GM18508 (cell line): ENCODE results near the gene FAM174B.

ENCODE experiments used
- ATAC-seq: cut with Tn5 transposase; IDR thresholded peaks from one replicate; pipeline ENCODE4 v1.9.1; 2021; ENCODE audit warnings: moderate number of reproducible peaks; ENCODE audit not compliant: insufficient read depth, unreplicated experiment

FAM174B gene

GRCh38 chr15:92603743-92604470 lies 51.7 kb downstream of the FAM174B start:
- ATAC-seq, result no peak

GRCh38 chr15:92603278-92603677 lies 52.3 kb downstream of the FAM174B start:
- ATAC-seq, result no peak

- ATAC-seq, result no peak
Measured at GRCh38 chr15:92602267-92602593, 53.3 kb downstream of the FAM174B start.

DNA sequence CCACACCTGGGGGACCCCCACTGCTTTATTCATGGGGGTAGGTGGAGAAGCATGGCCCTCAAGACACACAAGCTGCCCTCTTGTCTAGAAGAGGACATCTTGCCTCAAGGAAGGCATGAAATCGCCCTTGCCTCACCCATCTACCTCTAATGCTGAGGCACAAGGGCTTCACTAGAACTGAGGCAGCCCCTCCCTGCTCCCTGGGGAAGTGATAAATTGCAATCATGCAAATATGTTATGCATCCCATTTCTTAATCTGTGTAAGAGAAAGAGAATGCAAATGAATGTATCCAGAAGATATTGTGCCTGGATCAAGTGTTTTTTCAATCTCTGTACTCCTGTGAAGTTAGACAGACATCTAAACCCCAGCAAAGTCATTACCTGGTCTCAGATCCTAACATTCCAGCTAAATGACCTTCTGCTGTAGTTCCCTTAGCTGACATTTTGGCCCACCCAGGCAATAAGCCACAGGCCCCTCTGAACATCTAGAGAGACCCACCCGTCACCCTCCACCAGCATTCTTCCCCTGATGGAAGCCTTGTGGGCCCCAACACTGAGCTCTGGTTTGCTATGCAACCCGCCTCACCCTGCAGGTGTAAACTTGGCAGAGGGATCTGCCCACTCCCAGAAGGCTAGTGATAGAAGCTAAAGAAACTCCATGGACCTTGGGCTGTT lies 53.8 kb downstream of the FAM174B start:
- ATAC-seq, result no peak

- no peak for ATAC-seq
Measured at GRCh38 chr15:92600856-92601255, 54.7 kb downstream of the FAM174B start.

DNA sequence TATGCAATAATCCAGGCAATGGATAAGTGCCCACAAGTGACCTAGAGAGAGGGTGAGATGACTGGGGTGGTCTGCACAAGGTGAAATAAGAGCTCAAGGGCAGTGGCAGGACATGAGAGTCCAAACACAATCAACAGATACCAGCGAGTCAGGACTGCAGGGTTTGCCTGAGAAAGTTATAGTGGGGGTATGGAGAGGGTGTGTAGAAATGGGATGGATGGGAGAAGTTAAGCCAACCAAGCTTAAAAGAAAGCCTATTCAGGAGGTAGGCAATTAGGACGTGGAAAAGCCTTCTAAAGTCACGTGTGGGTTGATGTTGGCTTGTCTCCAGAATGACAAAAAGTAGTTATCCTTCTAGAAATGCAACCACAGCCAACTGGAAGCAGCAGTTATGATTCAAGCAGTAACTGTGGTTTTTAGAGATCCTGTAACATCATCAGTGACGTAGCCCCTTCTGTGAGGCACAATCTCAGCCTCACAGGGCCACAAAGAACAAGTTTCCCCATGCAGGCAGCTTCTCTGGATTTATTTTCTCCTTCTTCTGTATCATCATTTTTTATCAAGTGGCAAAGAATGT lies 56.1 kb downstream of the FAM174B start:
- no peak for ATAC-seq

GRCh38 chr15:92597548-92597947 lies 58.0 kb downstream of the FAM174B start:
- ATAC-seq, result no peak

- ATAC-seq, result no peak
Measured at GRCh38 chr15:92596623-92597022, 59.0 kb downstream of the FAM174B start.

- ATAC-seq, result no peak
Measured at GRCh38 chr15:92595506-92596381, 59.8 kb downstream of the FAM174B start.

- ATAC-seq, result no peak
Measured at GRCh38 chr15:92591275-92591674, 64.3 kb downstream of the FAM174B start.

- ATAC-seq, result no peak
Measured at GRCh38 chr15:92586966-92587365, 68.6 kb downstream of the FAM174B start.

GRCh38 chr15:92586383-92586942 lies 69.1 kb downstream of the FAM174B start:
- no peak for ATAC-seq

DNA sequence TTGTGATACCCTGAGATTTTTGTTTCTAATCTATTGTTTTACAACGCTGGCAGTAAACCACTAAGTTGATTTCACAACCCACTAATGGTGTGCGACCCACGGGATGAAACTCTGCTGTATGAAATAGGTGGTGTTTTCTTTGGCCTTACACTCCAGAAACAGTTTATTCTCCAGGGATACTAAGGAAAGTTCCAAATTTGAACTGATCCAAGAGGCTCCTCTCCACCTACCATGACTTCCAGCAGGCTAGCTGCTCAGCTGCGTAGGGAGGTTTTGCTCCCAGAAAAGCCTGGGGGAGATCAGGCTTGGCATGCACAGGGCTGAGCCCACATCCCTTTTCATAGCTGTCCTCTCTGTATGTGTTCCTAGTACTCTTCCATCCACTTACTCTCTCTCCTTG lies 71.5 kb downstream of the FAM174B start:
- ATAC-seq, result no peak

DNA sequence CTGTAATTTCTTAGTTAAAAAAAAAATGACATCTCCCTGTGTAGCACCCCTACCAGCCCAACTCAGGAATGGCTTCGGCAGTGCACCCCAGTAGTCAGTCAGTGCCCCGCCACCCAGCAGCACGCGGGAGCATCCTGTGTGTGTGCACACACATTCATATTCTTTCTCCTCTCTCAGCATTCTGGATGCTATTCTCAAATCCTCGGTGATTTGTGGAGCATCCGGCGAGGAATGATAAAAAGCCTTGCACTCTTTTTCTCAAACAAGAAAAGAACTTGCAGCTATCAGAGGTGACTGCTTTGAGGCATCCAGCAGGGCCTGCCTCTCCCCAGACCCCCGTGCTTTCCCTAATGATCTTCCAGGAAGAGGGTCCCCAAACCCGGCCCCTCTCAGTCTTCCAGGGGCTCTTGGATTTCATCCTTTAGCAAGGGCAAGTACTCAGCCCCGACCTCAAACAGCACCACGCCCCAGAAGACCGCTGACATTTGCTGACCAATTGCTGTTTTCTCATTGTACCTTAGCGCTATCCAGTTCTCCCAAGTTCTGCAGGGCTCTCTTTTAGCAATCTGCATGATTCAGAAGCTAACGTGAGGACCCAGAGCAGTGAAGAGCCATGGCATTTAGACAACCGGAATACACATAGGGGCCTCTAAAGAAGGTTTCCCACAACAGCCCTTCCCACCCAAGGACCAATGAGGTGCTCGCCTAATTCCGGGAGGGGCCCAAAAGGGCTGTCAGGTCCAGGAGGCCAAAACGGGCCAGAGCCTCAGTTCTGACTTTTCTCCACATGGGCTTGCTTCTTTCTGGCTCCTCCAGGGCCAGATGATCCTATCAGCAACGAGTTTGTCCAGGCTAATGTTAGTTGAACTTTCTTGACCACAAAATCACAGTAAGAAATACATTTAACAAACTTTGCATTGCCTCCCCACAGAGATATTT lies 72.2 kb downstream of the FAM174B start:
- ATAC-seq, result no peak

DNA sequence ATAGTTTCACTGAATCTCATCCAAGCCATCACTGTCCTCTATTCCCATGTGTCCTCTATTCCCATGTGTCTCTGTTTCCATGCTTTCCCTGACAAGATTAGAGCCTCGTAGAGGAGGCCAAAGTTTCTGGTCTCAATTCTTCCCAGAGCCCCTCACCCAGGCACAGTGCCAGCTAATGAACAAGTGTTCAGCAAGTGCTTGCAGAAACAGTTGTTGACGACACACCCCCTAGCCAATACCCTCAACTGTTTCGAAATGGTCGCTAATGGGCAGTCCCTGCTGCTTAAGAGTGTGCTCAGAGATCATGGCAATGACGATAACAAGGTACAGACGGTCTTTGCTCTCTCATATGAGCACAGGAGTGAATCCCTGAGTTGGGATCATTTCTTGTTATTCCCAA lies 73.4 kb downstream of the FAM174B start:
- ATAC-seq, result no peak

DNA sequence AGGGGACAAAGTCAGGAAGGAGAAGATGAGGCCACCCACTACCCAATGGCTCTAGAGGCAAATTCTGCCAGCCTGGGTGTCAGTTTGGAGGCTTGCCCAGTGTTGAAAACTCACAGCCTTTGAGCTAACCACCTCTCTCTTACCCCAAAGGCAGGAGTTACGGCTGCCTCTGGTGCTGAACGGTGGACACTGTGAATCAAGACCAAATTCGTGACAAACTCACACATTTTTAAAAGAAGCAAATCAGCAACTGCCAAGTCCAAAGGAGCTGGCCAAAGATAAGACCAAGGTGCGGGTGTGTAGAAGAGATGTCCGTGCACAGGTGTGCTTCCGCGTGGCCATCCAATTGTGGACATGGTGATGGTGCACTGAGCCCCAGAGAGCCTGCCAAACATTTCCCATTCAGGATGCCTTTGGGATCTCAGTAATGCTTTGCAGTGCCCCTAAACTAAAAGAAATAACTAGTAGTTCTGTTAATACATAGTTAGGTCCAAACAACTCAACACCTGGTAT lies 74.6 kb downstream of the FAM174B start:
- ATAC-seq, result no peak

DNA sequence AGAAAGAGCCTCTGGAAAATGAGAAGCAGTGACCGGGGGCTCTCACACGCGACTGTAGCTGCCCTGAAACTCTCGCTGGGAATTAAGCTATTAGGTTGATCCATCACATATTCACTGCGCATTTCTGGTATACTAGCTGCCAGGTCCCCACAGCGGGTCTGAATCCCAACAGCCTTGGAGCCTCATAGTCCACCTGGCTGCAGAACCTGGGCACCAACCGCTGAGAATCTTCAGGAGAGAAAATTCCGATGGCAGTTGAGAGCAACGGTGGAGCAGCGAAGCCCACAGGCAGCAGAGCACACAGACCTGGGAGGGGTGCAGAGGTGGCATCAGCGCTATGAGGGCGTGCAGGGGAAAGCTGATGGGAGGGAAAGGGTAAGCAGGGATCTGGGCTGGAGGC lies 75.1 kb downstream of the FAM174B start:
- no peak for ATAC-seq

DNA sequence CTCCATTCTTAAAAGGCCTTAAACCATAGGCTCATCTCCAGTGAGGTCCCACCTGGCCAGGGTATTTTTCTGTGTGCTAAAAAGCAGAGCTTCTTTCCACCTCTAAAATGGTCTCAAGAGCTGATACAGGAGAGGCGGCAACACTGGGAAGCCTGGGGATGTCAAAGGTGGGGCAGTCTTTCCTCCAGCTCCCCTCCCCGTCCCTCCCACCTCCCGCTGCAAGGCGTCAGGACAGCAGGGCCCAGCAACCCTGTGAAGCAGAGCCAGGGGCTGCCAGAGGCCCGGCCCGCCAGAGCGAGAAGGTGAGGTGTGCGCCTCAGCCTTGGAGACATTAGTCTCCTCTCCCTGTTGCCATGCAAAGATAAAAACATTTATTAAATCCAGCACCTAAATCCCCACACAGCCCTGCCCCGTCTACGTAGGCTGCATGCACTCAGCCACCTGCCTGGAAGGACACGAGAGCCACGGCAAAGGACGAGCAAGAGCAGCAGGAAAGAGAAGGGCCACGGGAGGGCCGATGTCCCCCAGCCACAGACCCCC lies 75.6 kb downstream of the FAM174B start:
- ATAC-seq, result no peak

DNA sequence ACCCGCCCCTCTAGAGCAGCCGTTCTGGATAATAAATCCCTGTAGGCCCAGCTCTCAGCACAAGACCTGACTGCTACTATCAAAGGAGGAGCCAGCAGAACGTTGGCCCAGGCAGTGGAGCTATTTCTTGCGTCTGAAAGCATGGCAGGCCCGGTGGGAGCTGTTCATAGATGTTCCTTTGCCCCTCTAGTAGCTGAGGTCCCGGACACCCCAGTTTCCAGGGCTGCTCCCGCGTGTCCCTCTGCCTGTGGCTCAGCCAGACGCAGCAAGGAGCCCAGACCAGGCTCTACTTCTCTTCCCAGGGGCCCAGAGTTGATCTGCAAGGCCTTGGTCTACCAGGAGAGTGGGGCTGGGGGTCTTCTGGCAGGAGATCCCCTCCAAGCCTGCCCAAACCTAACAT lies 76.1 kb downstream of the FAM174B start:
- ATAC-seq, result no peak
